ENCODE measurements around the gene DGAT2.

The DGAT2 gene

GRCh38 chr11:75809991-75810390 is 41.4 kb downstream of the DGAT2 start:
- intact Hi-C loops (cut with micrococcal nuclease): loop anchor here (10.0 kb wide), 2 partner anchors 85 to 315 kb away; no protein-coding TSS in a partner anchor
- Mint-ChIP-seq H3K4me3 (no peak overlapping the region), H3K27ac (peak overlapping the region; percentile 90), H3K27me3 (no peaks in the 10 kb centered on the region), H3K9me3 (no peaks in the 10 kb centered on the region), H3K36me3 (ENCODE audit: low read depth) (no peaks in the 10 kb centered on the region), H3K4me1 (ENCODE audit: low read depth) (peaks cover 45% of the 10 kb centered on the region)

GRCh38 chr11:75810637-75811390 is 42.2 kb downstream of the DGAT2 start:
- intact Hi-C loops (cut with micrococcal nuclease): loop anchor here (10.0 kb wide), 1 partner anchor 314 kb away; no protein-coding TSS in a partner anchor
- Mint-ChIP-seq H3K36me3 (ENCODE audit: low read depth) (no peaks in the 10 kb centered on the region), H3K9me3 (no peaks in the 10 kb centered on the region), H3K27ac (peak overlapping the region; percentile 90), H3K4me3 (peak overlapping the region; percentile 35), H3K27me3 (no peaks in the 10 kb centered on the region), H3K4me1 (ENCODE audit: low read depth) (peaks cover 45% of the 10 kb centered on the region)

DNA sequence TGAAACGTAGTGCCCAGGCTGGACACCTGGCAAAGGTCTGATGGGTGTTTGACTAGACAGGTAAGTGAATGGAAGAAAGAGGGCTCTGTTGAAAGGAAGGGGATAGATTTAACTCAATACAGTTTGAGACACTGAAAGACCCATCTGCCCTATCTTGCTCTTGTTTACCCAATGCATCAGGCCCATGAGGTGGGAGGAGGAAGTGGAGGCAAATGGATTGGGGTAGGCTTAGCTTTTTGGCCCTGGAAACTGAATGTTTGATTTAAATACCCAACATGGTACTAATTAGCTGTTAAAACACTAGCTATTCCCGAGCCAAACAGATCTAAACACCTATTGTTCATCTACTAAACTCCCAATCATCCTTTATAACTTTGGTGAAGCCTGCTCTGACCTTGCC is 42.9 kb downstream of the DGAT2 start:
- Mint-ChIP-seq H3K27me3 (no peaks in the 10 kb centered on the region), H3K4me3 (no peak overlapping the region), H3K9me3 (no peaks in the 10 kb centered on the region), H3K27ac (peak overlapping the region; percentile 90), H3K36me3 (ENCODE audit: low read depth) (no peaks in the 10 kb centered on the region), H3K4me1 (ENCODE audit: low read depth) (peaks cover 45% of the 10 kb centered on the region)
- intact Hi-C loops (cut with micrococcal nuclease): loop anchor here (10.0 kb wide), 1 partner anchor 313 kb away; no protein-coding TSS in a partner anchor

DNA sequence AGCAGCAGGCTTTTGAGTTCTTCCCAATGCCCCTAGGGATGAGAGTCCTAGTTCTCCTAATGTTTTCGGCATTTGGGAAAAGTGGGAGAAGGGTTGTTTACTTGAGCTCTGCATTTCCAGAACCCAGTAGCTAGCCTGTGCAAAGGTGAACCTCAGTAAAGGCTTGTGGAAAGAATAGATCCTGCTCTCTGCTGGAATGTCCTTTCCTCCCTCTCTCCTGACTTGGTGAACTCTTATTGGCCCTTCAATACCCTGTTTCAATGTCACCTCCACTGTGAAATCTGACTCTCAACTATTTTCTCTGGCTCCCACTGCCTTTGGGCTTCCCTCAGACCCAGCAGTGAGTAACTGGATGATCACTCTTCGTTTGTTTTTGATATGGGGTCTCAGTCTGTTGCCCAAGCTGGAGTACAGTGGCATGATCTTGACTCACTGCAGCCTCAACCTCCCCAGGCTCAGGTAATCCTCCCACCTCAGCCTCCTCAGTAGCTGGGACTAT is 44.0 kb downstream of the DGAT2 start:
- no peaks in the 10 kb centered on the region for H3K27me3 Mint-ChIP-seq
- H3K9me3 Mint-ChIP-seq: no peaks in the 10 kb centered on the region
- intact Hi-C loops (cut with micrococcal nuclease): loop anchor here (10.0 kb wide), 1 partner anchor 312 kb away; no protein-coding TSS in a partner anchor
- H3K36me3 Mint-ChIP-seq (ENCODE audit: low read depth): peaks cover under 1% of the 10 kb centered on the region
- H3K4me3 Mint-ChIP-seq: no peak overlapping the region
- H3K4me1 Mint-ChIP-seq (ENCODE audit: low read depth): peaks cover 45% of the 10 kb centered on the region
- H3K27ac Mint-ChIP-seq: no peak overlapping the region

DNA sequence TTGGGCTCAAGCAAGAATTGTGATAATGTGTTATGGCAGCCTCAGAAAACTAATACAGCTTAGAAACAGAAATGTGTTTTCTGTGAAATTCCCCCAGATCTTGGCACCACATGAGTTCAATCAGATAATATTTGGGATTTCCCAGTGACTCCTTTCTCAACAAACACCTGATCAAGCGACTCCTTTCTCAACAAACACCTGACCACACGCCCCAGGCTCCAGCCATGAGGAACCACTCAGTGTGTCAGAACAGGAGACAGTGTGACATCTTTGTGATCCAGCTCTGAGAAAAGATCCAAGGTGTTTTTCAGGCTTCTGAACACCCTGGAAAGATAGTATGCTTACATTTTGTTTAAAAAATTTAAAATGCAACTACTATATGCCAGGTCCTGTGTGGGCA is 44.5 kb downstream of the DGAT2 start:
- intact Hi-C loops (cut with micrococcal nuclease): loop anchor here (10.0 kb wide), 1 partner anchor 312 kb away; no protein-coding TSS in a partner anchor
- no peaks in the 10 kb centered on the region for H3K27me3 Mint-ChIP-seq
- peaks cover 50% of the 10 kb centered on the region for H3K4me1 Mint-ChIP-seq (ENCODE audit: low read depth)
- H3K4me3 Mint-ChIP-seq: no peak overlapping the region
- H3K36me3 Mint-ChIP-seq (ENCODE audit: low read depth): peaks cover 6% of the 10 kb centered on the region
- H3K27ac Mint-ChIP-seq: no peak overlapping the region
- no peaks in the 10 kb centered on the region for H3K9me3 Mint-ChIP-seq

GRCh38 chr11:75813622-75814039 is 45.1 kb downstream of the DGAT2 start:
- Mint-ChIP-seq H3K27me3 (no peaks in the 10 kb centered on the region), H3K9me3 (no peaks in the 10 kb centered on the region), H3K36me3 (ENCODE audit: low read depth) (peaks cover 8% of the 10 kb centered on the region), H3K4me3 (peak overlapping the region; percentile 44), H3K4me1 (ENCODE audit: low read depth) (peaks cover 52% of the 10 kb centered on the region), H3K27ac (no peak overlapping the region)
- intact Hi-C loops (cut with micrococcal nuclease): loop anchor here (10.0 kb wide), 1 partner anchor 311 kb away; no protein-coding TSS in a partner anchor

DNA sequence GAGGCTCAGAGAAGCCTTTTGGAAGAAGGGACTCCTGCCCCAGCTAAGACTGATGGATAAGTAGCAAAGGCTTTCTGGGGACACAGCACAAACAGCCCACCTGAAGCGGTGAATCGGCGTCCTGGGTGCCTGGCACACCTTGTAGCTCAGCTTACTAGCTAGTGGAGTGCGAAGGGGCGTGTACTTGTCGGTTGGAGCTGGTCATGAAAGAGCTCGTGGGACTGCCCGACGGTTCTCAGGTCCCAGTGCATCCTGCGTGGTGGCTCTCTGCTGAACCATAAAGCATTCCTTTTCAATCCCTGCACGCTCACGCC is 45.7 kb downstream of the DGAT2 start:
- intact Hi-C loops (cut with micrococcal nuclease): loop anchor here (10.0 kb wide), 1 partner anchor 310 kb away; no protein-coding TSS in a partner anchor
- no peak overlapping the region for H3K4me3 Mint-ChIP-seq

GRCh38 chr11:75814677-75815344 is 46.2 kb downstream of the DGAT2 start, which contains the start of gene UVRAG:
TSS of gene UVRAG (plus strand) at chr11:75815210. CDS start at chr11:75815408, 198 bp downstream.
- H3K36me3 Mint-ChIP-seq (ENCODE audit: low read depth): peaks cover 8% of the 10 kb centered on the region
- no peaks in the 10 kb centered on the region for H3K9me3 Mint-ChIP-seq
- H3K4me1 Mint-ChIP-seq (ENCODE audit: low read depth): peaks cover 52% of the 10 kb centered on the region
- H3K4me3 Mint-ChIP-seq: no peak within 1 kb of the TSS
- H3K27ac Mint-ChIP-seq: no peak within 1 kb of the TSS
- H3K27me3 Mint-ChIP-seq: no peaks in the 10 kb centered on the region
- intact Hi-C loops (cut with micrococcal nuclease): loop anchor here (10.0 kb wide), 1 partner anchor 310 kb away; no protein-coding TSS in a partner anchor

More for the DNA sequence above, 45.7 kb downstream of the DGAT2 start:
- Mint-ChIP-seq H3K27ac (no peak overlapping the region), H3K4me1 (ENCODE audit: low read depth) (peaks cover 55% of the 10 kb centered on the region), H3K36me3 (ENCODE audit: low read depth) (peaks cover 8% of the 10 kb centered on the region), H3K9me3 (no peaks in the 10 kb centered on the region), H3K27me3 (no peaks in the 10 kb centered on the region)

DNA sequence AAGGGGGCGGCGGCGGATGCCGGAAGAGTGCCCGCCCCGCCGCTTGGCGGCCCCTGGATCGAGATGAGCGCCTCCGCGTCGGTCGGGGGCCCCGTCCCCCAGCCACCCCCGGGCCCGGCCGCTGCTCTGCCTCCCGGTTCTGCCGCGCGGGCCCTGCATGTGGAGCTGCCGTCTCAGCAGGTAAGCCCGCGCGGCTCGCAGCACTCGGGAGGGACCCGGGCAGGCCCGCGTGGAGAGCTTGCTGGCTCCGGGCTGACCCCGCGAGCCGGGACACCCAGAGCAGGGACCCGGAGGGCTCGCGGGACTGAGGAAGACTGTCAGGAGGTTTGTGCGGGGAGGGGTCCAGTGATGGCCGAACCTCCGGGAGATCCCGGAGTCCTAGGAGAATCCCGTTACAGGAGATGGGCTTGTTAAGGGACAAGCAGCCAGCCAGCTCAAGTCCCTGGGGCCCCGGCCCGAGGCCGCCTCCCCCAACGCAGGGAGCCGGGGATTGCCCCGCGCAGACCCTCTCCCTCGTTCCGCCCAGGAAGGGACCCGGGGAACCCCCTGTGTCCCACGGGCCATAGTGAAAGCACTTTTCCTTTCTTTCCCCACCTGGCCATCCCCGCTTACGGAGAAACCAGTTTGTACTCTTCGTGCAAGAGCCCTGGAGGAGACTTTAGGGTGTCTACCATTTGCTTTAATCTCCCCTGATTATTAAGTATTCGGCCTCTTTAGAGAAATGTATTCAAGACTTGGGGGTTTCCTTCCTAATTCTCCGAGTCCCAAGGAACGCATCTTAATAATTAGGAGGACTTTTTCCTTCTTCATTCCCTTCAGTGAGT is 47.0 kb downstream of the DGAT2 start:
- H3K36me3 Mint-ChIP-seq (ENCODE audit: low read depth): peaks cover 8% of the 10 kb centered on the region
- no peaks in the 10 kb centered on the region for H3K27me3 Mint-ChIP-seq
- H3K4me1 Mint-ChIP-seq (ENCODE audit: low read depth): peaks cover 49% of the 10 kb centered on the region
- intact Hi-C loops (cut with micrococcal nuclease): loop anchor here (10.0 kb wide), 1 partner anchor 309 kb away; no protein-coding TSS in a partner anchor
- no peaks in the 10 kb centered on the region for H3K9me3 Mint-ChIP-seq
- H3K27ac Mint-ChIP-seq: no peak overlapping the region
- H3K4me3 Mint-ChIP-seq: no peak overlapping the region

- intact Hi-C loops (cut with micrococcal nuclease): loop anchor here (10.0 kb wide), 1 partner anchor 308 kb away; no protein-coding TSS in a partner anchor
- no peaks in the 10 kb centered on the region for H3K9me3 Mint-ChIP-seq
- no peak overlapping the region for H3K27ac Mint-ChIP-seq
- peaks cover 49% of the 10 kb centered on the region for H3K4me1 Mint-ChIP-seq (ENCODE audit: low read depth)
- no peaks in the 10 kb centered on the region for H3K27me3 Mint-ChIP-seq
- no peak overlapping the region for H3K4me3 Mint-ChIP-seq
- H3K36me3 Mint-ChIP-seq (ENCODE audit: low read depth): peaks cover 17% of the 10 kb centered on the region
Measured at GRCh38 chr11:75816561-75817239, 48.1 kb downstream of the DGAT2 start.

DNA sequence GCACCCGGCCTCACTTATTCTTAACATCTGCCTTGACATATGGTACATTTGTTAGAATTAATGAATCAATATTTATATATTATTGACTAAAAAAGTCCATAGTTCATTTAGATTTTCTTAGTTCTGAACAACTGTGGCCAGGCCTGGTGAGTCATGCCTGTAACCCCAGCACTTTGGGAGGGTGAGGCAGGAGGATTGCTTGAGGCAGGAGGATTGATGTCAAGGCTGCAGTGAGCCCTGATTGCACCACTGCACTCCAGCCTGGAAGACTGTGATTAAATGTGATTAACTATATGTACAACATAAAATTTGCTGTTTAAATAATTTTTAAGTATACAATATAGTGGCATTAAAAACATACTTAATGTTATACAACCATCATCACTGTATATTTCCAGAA is 52.1 kb downstream of the DGAT2 start:
- H3K27me3 Mint-ChIP-seq: no peaks in the 10 kb centered on the region
- H3K4me3 Mint-ChIP-seq: no peak overlapping the region
- peaks cover 53% of the 10 kb centered on the region for H3K4me1 Mint-ChIP-seq (ENCODE audit: low read depth)
- intact Hi-C loops (cut with micrococcal nuclease): no loop called here
- H3K9me3 Mint-ChIP-seq: no peaks in the 10 kb centered on the region
- peak overlapping the region; percentile 89 for H3K27ac Mint-ChIP-seq
- peaks cover 31% of the 10 kb centered on the region for H3K36me3 Mint-ChIP-seq (ENCODE audit: low read depth)

GRCh38 chr11:75821202-75821601 is 52.6 kb downstream of the DGAT2 start:
- Mint-ChIP-seq H3K27me3 (no peaks in the 10 kb centered on the region), H3K4me3 (no peak overlapping the region), H3K36me3 (ENCODE audit: low read depth) (peaks cover 36% of the 10 kb centered on the region), H3K9me3 (no peaks in the 10 kb centered on the region), H3K27ac (peak overlapping the region; percentile 89), H3K4me1 (ENCODE audit: low read depth) (peaks cover 59% of the 10 kb centered on the region)
- intact Hi-C loops (cut with micrococcal nuclease): no loop called here

DNA sequence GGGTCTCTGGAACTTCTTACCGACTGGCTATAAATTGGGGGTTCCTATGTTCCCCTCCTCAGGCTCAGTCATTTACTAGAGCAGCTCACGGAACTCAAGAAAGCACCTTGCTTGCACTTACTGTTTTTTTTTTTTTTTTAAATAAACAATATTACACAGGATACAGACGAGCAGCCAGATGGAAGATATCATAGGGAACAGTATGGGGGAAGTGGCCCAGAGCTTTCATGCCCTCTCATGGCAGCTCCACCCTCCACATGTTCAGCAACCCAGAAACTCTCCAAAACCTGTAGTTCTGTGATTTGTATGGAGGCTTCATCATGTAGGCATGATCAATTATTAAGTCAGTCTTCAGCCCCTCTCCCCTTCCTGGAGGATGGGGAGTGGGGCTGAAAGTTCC is 54.0 kb downstream of the DGAT2 start:
- Mint-ChIP-seq H3K27me3 (no peaks in the 10 kb centered on the region), H3K36me3 (ENCODE audit: low read depth) (peaks cover 37% of the 10 kb centered on the region), H3K27ac (peak overlapping the region; percentile 89), H3K9me3 (no peaks in the 10 kb centered on the region), H3K4me1 (ENCODE audit: low read depth) (peaks cover 71% of the 10 kb centered on the region), H3K4me3 (no peak overlapping the region)
- intact Hi-C loops (cut with micrococcal nuclease): no loop called here

All from dendritic cell treated with granulocyte-macrophage colony-stimulating factor and Interleukin-4, amounts not matched to agents 40 ng/mL and 50 ng/mL, for 4 days (primary cell).